Prostate gland (tissue), 2 donors: ENCODE measurements around the gene RHBDD2. TPM values are rescaled to one million over a fixed set of nuclear protein-coding genes. Genes with fewer than 3 reads are reported as not detected.
"Not testable (repeated sequence)": the region's sequence is repeated elsewhere in the genome, so short reads cannot be mapped to it uniquely, and the experiment has no call there.

Experiments
- DNase-seq: peaks from one replicate; pipeline ENCODE4 v3.0.0-alpha.2; 2019; ENCODE audit warnings: low spot score
- H3K27ac ChIP-seq, 2 donors: fragments of 200-600 bp; sonication (generic); 2 replicates each; pipeline ENCODE4 v1.5.1; 2017 to 2019
- H3K27me3 ChIP-seq: fragments of 200-600 bp; sonication (generic); replicated peaks from 2 replicates; pipeline ENCODE4 v1.5.1; 2019; ENCODE audit not compliant: insufficient read depth
- H3K36me3 ChIP-seq, 2 donors: fragments of 200-600 bp; sonication (generic); 1 replicate in 1 of 2; 2 replicates in 1 of 2; pipeline versions ENCODE4 v1.5.1 to v1.8.1; 2017 to 2019
- H3K4me1 ChIP-seq: fragments of 200-600 bp; sonication (generic); replicated peaks from 2 replicates; pipeline ENCODE4 v1.5.1; 2019
- H3K4me3 ChIP-seq, 2 donors: fragments of 200-600 bp; sonication (generic); 2 replicates each; pipeline ENCODE4 v1.5.1; 2017 to 2019
- H3K9me3 ChIP-seq: fragments of 200-600 bp; sonication (generic); 2 replicates; pipeline ENCODE4 v1.5.1; 2017
- CTCF ChIP-seq, 4 experiments: fragments of 200-600 bp in 2 of 4; fragments of 450-650 bp in 2 of 4; sonication (generic) in 2 of 4; IDR thresholded peaks; 1 replicate in 3 of 4; 2 replicates in 1 of 4; pipeline ENCODE4 v1.5.1; 2016 to 2019; ENCODE audit warnings: antibody characterized with exemption in 4 of 4, mild to moderate bottlenecking in 2 of 4, moderate library complexity in 2 of 4
- POLR2A ChIP-seq: fragments of 450-650 bp; IDR thresholded peaks from one replicate; pipeline ENCODE4 v1.6.1; 2016; ENCODE audit warnings: antibody characterized with exemption, mild to moderate bottlenecking
- POLR2AphosphoS5 ChIP-seq: sonication (generic); formaldehyde crosslinking; IDR thresholded peaks from one replicate; pipeline ENCODE4 v1.6.1; 2017; ENCODE audit warnings: antibody characterized with exemption
- WGBS: methylation state at CpG from one replicate; pipeline ENCODE4 v1.1.5; 2018; 5-methylcytosine and 5-hydroxymethylcytosine counted together
- intact Hi-C: fragments of 100-400 bp; cut with DNase I; formaldehyde crosslinking; loops from one replicate; pipeline ENCODE4 v1.14.2; 2022
- total RNA-seq, 2 donors: library from RNA; depleted of rRNA; stranded (reverse); fragments of >200 nt; gene quantifications; one replicate each; pipeline ENCODE4 v1.1.0, GENCODE V29; 2016

RHBDD2 gene
- total RNA-seq, 2 donors from 2014 or later: 101 to 130 TPM

DNA sequence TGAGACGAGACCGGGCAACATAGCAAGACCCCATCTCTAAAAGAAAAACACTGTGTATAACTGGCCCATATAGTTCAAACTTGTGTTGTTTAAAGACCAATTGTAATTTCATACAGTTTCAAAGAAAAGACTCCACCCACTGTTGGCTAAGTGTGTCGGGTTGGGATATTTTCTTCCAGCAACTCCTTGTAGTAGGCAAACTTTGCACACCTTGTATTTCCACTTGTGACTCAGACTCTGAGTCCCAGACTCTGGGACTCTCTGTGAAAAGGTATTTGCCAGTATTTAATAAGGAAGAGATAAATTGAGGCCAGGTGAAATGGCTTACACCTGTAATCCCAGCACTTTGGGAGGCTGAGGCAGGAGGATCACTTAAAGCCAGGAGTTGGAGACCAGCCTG lies 29.3 kb upstream of the RHBDD2 start:
- intact Hi-C loops: no loop called here
- TF ChIP-seq POLR2A: no peak
- TF ChIP-seq POLR2AphosphoS5: no peak
- no peak for TF ChIP-seq CTCF (IDR thresholded peaks at IDR 0.05)

DNA sequence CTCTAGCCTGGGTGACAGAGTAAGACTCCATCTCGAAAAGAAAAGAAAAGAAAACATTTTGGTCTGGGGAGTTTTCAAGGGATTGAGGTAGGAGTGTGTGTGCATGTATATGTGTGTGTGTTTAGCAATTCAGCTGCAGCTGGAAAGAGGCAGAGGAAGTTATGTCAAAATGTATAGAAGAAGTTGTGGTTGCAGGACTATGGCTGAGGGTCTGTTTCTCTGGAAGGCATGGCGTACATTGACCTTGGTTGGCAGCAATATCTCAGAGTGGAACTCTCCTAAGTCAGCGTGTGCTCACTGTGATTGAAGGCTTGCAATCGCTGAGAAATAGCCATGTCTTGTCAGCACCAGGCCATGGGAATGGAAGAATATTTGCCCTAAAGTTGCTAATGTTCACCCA lies 28.6 kb upstream of the RHBDD2 start:
- WGBS: 73% methylated on average over 4 of the region's 4 CpGs
- TF ChIP-seq POLR2A (no peak), CTCF (IDR thresholded peaks at IDR 0.05) (no peak), POLR2AphosphoS5 (no peak)
- intact Hi-C loops: no loop called here
- Histone ChIP-seq H3K27me3 (no peaks in the 10 kb centered on the region), H3K9me3 (no peaks in the 10 kb centered on the region), H3K4me3 (no peak overlapping the region), H3K36me3 (no peaks in the 10 kb centered on the region), H3K4me1 (no peaks in the 10 kb centered on the region), H3K27ac (no peak overlapping the region)
- DNase-seq: no peak

More for the DNA sequence above, 29.3 kb upstream of the RHBDD2 start:
- no peak for DNase-seq
- Histone ChIP-seq H3K36me3 (no peaks in the 10 kb centered on the region), H3K27me3 (no peaks in the 10 kb centered on the region), H3K9me3 (no peaks in the 10 kb centered on the region), H3K4me1 (no peaks in the 10 kb centered on the region), H3K4me3 (no peak overlapping the region), H3K27ac (no peak overlapping the region)
- 64% methylated on average over 3 of the region's 3 CpGs for WGBS

- no peaks in the 10 kb centered on the region for H3K9me3 ChIP-seq
- H3K27ac ChIP-seq: no peak overlapping the region
- no peak overlapping the region for H3K4me3 ChIP-seq
- no peaks in the 10 kb centered on the region for H3K36me3 ChIP-seq
- no peak for DNase-seq
- no peaks in the 10 kb centered on the region for H3K4me1 ChIP-seq
- TF ChIP-seq POLR2A: no peak
- 77% methylated on average over 5 of the region's 5 CpGs for WGBS
- intact Hi-C loops: no loop called here
- H3K27me3 ChIP-seq: no peaks in the 10 kb centered on the region
Observed at GRCh38 chr7:75854233-75854632, 24.6 kb upstream of the RHBDD2 start.

DNA sequence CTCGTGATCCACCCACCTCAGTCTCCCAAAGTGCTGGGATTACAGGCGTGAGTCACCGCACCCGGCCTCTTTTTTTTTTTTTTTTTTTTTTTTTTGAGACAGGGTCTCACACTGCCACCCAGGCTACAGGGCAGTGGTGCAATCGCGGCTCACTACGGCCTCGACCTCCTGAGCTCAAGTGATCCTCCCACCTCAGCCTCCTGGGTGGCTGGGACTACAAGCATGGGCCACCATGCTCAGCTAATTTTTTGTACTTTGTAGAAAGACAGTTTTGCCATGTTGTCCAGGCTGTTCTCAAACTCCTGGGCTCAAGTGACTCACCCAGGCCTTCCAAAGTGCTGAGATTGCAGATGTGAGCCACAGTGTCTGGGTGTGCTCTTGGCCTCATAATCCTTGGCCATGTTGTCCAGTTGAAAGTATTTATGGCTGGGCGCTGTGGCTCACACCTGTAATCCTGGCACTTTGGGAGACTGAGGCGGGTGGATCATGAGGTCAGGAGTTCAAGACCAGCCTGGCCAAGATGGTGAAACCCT lies 24.0 kb upstream of the RHBDD2 start:
- not testable (repeated sequence) for H3K4me3 ChIP-seq, H3K36me3 ChIP-seq, DNase-seq

DNA sequence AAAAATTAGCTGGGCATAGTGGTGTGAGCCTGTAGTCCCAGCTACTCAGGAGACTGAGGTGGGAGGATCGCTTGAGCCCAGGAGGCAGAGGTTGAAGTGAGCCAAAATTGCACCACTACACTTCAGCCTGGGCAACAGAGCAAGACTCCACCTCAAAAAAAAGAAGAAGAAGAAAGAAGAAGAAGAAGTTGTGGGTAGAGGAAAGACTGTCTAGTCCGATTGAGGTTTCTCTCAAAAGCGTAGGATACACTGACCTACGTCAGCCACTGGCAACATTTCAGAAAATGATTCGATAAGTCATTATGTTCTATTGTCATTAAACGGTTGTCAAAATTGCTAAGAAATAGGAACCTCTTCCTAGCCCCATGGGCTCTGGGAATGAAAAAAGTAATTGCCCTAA lies 22.3 kb upstream of the RHBDD2 start:
- Histone ChIP-seq H3K4me3 (no peak overlapping the region), H3K36me3 (no peaks in the 10 kb centered on the region), H3K4me1 (no peaks in the 10 kb centered on the region), H3K27ac (no peak overlapping the region), H3K27me3 (no peaks in the 10 kb centered on the region), H3K9me3 (no peaks in the 10 kb centered on the region)
- intact Hi-C loops: no loop called here
- TF ChIP-seq CTCF (IDR thresholded peaks at IDR 0.05) (no peak), POLR2AphosphoS5 (no peak)
- 78% methylated on average over 6 of the region's 6 CpGs for WGBS
- DNase-seq: no peak

More for the DNA sequence above, 24.0 kb upstream of the RHBDD2 start:
- intact Hi-C loops, H3K27ac ChIP-seq, H3K9me3 ChIP-seq, H3K27me3 ChIP-seq, H3K4me1 ChIP-seq: not testable (repeated sequence)
- 87% methylated on average over 10 of the region's 10 CpGs for WGBS

DNA sequence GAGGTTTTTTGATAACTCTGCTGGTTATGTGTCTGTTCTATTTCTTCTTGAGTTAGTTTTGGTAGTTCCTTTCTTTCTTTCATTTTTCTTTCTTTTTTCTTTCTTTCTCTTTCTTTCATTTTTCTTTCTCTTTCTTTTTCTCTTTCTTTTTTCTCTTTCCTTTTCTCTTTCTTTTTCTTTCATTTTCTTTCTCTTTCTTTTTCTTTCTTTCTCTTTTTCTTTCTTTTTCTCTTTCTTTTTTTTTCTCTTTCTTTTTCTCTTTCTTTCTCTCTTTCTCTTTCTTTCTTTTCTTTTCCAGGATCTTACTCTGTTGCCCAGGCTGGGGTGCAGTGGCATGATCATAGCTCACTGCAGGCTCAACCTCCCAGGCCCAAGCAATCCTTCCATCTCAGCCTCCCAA lies 20.4 kb upstream of the RHBDD2 start:
- intact Hi-C loops: no loop called here
- TF ChIP-seq CTCF (IDR thresholded peaks at IDR 0.05): no peak
- Histone ChIP-seq H3K4me3 (no peak overlapping the region), H3K27ac (no peak overlapping the region), H3K9me3 (no peaks in the 10 kb centered on the region), H3K36me3 (no peaks in the 10 kb centered on the region), H3K4me1 (no peaks in the 10 kb centered on the region), H3K27me3 (no peaks in the 10 kb centered on the region)
- no peak for DNase-seq
